Sigmoid colon (tissue), 4 donors: ENCODE data around the gene S100A16.

ENCODE experiments used
- CTCF ChIP-seq, 4 experiments: fragments of 450-650 bp in 3 of 4; fragments of 200-600 bp in 1 of 4; IDR thresholded peaks; one replicate each; pipeline ENCODE4 v1.5.1; 2016 to 2019; ENCODE audit warnings: antibody characterized with exemption in 4 of 4, mild to moderate bottlenecking in 3 of 4, moderate library complexity in 2 of 4
- EP300 ChIP-seq, 4 donors: sonication (generic); formaldehyde crosslinking; IDR thresholded peaks; one replicate each; pipeline ENCODE4 v1.6.1; 2017; ENCODE audit warnings: antibody characterized with exemption in 4 of 4
- POLR2A ChIP-seq, 2 donors: fragments of 450-650 bp; IDR thresholded peaks; one replicate each; pipeline ENCODE4 v1.6.1; 2016; ENCODE audit warnings: antibody characterized with exemption in 2 of 2, mild to moderate bottlenecking in 2 of 2, moderate library complexity in 2 of 2
- POLR2AphosphoS5 ChIP-seq, 4 donors: sonication (generic); formaldehyde crosslinking; IDR thresholded peaks; one replicate each; pipeline ENCODE4 v1.6.1; 2017; ENCODE audit warnings: antibody characterized with exemption in 4 of 4

- TF ChIP-seq POLR2A (IDR thresholded peaks at IDR 0.05) (no peak), CTCF (IDR thresholded peaks at IDR 0.05) (no peak), POLR2AphosphoS5 (IDR thresholded peaks at IDR 0.05) (no peak), EP300 (IDR thresholded peaks at IDR 0.05) (no peak)
Observed at GRCh38 chr1:153619171-153619570, 6.2 kb upstream of the S100A16 start.
